Kasumi-1 (cell line): ENCODE data around the gene ZNF578.
"Not testable (repeated sequence)": the region's sequence is repeated elsewhere in the genome, so short reads cannot be mapped to it uniquely, and the experiment has no call there.

Experiments
- DNase-seq, 2 experiments: peaks; one replicate each; lab custom pipeline; 2025; lab: John Stamatoyannopoulos, UW

ZNF578 gene

DNA sequence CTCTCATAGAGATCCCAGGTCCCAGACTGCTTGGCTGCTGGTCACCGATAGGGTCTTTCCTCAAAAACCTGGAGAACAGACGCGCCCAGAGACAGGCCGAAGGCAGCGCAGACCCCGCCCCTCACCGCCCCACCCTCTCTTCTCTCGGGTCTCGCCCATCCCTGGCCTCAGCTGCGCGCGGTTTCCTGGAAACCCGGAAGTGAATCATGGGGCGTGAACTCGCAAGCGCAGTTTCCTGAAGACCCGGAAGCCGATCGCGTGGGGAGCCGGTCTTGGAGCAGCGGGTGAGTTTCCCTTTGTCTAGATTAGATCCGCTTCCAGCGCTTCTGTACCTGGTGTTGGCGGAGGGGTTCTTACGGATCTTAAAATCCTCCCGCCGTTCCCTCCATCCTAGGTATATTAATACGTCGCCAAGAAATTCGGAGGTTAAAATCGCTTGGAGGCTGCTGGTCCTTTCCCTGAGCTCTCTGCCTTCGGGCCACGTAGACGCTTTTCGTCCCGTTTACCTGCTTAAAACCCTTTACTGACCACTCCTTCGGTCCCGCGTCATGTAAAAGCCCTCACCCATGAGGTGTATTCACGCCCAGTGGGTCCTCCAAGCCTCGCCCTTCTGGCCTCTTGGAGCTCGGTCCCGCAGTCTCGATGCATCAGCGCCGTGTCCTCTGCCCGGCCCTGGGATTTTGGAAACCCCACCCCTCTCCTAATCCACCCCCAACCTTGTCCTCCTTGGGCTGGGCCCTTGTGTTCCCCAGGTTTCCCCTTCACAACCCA, at the start of gene ZNF578:
ZNF578 (plus strand) TSS at position 230 of the 771 bp plus-strand sequence. CDS start 48,293 bp downstream, outside the sequence.
- no peak for DNase-seq

DNA sequence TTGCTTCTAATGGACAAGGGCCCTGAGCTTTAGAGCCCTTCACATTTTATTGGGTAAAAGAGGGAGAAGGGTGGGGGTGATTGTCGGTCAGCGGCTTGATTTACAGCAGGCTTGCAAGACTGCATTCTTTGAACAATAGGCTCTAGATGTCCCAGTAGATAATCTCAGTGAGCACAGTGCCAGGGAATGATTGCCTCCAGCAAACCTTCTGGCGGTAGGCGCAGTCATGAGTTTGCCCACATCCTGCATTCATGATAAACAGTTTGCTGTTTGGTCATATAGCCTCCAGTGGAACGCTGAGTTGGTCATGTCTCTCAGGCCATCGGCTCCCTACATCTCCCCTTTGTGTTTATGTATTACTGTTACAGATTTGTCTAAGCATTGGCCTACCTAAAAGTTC, 43.1 kb upstream of the ZNF578 start:
- DNase-seq: no peak

DNA sequence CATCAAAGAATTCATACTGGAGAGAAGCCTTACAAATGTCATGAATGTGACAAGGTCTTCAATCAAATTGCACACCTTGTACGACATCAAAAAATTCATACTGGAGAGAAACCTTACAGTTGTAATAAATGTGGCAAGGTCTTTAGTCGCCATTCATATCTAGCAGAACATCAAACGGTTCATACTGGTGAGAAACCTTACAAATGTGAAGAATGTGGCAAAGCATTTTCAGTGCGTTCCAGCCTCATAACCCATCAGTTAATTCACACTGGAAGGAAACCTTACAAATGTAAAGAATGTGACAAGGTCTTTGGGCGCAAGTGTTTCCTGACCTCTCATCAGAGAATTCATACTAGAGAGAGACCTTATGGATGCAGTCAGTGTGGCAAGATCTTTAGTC, 37.6 kb upstream of the ZNF578 start:
- no peak for DNase-seq

DNA sequence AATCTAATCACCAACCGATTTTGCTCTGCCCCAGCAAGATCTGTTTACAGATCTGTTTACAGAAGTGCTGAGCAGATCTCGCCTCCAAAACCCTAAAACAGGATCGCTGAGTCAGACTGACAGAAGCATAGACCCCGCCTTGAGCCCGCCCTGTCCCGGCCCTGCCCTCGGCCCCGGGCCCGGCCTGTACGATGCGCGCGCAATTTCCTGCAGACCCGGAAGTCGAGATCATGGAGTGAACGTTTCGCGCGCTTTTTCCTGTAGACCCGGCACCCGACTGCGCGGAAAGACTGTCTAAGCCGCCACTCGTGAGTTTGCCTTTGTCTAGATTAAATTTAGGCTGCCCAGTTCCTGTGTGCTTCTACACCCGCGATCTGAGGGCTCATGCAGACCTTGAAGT, 24.4 kb upstream of the ZNF578 start, which contains the start of gene ZNF534:
ZNF534 (plus strand) TSS at position 212 of the 400 bp plus-strand sequence. CDS start 2,327 bp downstream, outside the sequence.
- DNase-seq: no peak

DNA sequence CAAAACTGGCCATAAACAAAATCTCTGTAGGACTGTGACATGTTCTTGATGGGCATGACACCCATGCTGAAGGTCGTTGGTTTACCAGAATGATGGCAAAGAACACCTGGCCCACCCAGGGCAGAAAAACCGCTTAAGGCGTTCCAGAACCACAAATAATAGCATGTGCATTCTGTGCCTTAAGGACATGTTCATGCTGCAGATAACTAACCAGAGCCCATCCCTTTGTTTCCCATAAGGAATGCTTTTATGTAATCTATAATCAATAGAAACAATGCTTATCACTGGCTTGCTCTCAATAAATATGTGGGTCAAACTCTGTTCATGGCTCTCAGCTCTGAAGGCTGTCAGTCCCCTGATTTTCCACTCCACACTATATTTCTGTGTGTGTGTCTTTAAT, 11.2 kb upstream of the ZNF578 start:
- no peak for DNase-seq

DNA sequence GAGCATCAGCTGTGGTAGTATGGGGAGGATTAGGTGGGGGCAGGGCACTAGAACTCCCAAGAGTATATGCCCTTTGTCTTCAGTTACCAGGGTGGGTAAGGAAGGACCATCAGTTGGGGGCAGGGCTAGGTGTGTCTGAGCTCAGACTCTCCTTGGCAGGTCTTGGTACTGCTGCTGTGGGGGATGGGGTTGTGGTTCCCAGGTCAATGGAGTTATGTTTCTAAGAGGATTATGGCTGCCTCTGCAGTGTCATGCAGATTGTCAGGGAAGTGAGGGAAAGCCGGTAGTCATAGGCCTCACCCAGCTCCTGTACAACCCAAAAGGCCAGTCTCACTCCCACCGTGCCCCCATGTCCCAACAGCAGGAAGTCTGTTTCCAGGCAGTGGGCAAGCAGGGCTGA, 8.8 kb upstream of the ZNF578 start:
- no peak for DNase-seq

DNA sequence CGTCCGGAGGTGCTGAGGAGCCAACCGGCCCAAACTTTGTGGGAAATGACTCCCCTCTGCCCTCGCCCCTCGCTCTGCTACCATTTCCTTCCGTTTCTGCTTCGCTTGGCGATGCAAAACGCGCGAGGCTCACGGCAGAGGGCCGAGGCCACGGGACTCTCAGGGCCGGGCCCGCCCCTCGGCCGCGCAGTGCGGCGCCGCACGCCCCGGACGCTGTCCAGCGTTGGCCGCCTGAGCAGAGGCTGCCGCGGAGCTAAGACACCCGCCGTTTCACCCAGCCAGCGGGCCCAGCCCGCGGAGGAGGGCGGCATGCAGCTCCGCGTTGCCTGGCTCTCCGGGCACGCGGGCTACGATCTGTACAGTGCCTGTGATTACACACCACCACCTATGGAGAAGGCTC, 2.1 kb upstream of the ZNF578 start:
- no peak for DNase-seq

DNA sequence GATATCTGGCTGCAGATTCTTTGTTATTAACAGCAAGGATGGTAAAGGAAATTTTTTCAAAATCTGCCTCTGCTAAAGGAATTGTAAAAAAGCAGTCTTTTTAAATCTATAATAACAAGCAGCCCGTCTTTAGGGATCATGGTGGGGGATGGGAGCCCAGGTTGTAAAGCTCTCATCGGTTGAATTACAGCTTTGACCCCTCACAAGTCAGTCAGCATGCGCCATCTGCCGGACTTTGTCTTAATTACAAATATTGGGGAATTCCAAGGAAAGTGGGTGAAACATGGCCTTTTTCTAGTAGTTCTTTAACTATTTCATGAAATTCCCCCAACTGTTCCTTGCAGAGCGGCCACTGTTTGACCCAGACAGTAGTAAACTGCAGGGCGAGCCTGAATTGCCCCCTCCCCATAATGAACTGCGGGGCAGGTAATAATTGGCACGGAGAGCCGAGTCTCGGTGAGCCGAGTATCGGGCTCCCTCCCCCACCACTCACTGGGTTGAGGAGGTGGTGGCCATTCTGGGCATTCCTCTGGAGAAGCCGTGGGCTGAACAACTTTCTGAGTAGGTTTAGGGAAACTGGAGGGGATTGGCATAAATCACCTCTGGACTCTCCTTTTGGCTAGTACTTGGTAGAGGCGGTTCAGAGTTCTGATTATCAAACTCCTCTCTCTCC, 11.6 kb downstream of the ZNF578 start:
- no peak for DNase-seq

DNA sequence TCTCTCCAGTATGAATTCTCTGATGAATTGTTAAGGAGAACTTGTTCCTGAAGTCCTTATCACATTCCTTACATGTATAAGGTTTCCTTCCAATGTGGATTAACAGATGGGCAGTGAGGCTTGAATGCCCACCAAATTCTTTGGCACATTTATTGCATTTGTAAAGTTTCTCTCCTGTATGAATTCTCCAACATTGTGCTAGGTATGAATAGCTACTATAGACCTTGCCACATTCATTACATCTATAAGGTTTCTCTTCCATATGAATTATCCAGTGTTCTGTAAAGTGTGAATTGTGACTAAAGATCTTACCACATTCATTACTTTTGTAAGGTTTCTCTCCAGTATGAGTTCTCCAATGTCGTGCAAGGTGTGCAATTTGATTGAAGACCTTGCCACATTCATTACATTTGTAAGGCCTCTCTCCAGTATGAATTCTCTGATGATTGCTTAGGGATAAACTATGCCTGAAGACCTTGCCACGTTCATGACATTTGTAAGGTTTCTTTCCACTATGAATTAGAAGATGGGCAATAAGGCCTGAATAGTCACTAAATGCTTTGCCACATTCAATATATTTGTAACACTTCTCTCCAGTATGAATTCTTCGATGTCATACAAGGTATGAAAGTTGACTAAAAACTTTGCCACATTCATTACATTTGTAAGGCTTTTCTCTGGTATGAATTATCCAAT, 20.4 kb downstream of the ZNF578 start:
- no peak for DNase-seq

DNA sequence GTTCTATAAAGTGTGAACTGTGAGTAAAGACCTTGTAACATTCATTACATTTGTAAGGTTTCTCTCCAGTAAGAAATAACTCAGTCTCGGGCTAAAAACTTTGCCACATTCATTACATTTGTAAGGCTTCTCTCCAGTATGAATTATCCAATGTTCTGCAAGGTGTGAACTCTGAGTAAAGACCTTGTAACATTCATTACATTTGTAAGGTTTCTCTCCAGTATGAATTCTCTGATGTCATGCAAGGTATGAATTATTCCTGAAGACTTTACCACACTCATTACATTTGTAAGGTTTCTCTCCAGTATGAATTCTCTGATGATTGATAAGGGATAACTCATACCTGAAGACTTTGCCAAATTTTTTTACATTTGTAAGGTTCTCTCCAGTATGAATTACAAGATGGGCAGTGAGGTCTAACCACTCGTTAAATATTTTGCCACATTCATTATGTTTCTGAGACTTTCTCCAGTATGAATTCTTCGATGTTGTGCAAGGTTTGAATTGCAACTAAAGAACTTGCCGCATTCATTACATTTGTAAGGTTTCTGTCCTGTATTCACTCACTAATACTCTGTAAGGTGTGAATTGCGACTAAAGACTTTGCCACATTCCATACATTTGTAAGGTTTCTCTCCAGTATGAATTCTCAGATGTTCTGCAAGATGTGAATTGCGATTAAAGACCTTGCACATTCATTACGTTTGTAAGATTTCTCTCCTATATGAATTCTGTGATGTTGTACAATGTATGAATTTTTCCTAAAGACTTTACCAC, 21.2 kb downstream of the ZNF578 start:
- no peak for DNase-seq

DNA sequence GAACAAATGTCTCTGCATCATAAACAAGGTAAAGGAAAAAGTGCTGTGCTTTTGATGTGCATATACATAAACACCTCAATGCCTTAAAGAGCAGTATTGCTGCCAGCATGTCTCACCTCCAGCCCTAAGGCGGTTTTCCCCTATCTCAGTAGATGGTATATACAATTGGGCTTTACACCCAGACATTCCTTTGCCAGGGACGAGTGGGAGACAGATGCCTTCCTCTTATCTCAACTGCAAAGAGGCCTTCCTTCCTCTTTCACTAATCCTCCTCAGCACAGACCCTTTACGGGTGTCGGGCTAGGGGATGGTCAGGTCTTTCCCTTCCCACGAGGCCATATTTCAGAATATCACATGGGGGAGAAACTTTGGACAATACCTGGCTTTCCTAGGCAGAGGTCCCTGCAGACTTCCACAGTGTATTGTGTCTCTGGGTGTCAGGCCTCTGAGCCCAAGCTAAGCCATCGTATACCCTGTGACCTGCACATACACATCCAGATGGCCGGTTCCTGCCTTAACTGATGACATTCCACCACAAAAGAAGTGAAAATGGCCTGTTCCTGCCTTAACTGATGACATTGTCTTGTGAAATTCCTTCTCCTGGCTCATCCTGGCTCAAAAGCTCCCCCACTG, 30.9 kb downstream of the ZNF578 start:
- DNase-seq: not testable (repeated sequence)

DNA sequence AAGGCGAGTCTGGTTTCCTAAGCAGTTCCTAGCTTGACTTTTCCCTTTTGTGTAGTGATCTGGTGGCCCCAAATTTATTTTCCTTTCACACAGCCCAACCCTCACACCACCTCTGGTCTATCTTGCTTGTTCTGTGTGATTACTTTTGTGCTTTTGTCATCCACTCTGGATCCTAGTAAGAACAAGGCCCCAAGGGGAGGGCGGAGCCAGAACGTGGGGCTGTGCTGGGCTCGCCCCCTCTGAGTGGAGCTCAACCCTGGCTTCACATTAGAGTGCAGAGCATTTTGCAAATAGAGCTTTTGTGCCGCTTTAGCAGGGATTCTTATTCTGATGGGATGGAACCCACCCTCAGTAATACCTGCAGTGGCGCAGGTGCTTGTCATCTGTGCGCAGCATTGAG, 31.7 kb downstream of the ZNF578 start:
- DNase-seq: not testable (repeated sequence)

DNA sequence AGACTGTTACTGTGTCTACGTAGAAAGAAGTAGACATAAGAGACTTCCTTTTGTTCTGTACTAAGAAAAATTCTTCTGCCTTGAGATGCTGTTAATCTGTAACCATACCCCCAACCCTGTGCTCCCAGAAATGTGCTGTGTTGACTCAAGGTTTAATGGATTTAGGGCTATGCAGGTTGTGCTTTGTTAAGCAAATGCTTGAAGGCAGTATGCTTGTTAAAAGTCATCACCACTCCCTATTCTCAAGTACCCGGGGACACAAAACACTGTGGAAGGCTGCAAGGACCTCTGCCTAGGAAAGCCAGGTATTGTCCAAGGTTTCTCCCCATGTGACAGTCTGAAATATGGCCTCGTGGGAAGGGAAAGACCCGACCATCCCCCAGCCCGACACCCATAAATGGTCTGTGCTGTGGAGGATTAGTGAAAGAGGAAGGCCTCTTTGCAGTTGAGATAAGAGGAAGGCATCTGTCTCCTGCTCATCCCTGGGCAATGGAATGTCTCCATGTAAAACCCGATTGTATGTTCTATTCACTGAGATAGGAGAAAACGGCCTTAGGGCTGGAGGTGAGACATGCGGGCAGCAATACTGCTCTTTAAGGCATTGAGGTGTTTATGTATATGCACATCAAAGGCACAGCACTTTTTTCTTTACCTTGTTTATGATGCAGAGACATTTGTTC, 32.3 kb downstream of the ZNF578 start:
- DNase-seq: not testable (repeated sequence)

DNA sequence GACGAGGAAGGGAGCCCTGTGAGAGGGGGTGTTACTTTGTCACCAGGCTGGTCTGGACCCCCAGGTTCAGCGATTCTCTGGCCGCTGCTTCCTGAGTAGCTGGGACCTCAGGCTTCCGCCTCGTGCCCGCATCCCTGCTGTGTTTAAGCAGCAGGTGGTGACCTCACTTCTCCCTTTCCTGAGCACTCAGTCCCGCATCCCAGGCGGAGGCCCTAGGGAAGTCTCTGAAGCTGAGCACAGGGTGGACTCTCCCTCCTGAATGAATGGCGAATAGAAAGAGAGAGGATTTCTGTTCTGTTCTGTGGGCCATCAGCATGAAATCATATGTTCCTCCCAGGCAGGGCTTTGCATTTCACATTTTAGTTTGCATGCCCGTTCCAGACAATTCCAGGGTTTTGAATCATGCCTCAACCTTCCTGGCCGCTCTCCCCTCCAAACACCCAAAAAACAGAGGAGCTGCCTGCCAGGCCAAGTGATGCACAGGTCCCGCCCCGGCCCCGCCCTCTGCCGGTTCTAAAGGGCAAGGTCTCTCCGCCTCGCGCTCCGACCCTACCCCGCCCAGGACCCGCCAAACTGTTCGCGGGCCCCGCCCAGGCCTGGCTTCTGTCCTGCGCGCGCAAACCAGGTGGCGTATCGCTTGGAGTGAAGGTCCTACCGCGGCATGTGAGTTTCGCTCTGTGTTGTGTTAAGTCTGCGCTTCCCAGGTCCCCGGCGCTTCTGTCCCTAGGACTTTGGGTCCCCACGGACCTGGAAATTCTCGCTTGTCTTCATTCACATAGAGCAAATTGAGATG, 39.0 kb downstream of the ZNF578 start:
- DNase-seq: no peak

DNA sequence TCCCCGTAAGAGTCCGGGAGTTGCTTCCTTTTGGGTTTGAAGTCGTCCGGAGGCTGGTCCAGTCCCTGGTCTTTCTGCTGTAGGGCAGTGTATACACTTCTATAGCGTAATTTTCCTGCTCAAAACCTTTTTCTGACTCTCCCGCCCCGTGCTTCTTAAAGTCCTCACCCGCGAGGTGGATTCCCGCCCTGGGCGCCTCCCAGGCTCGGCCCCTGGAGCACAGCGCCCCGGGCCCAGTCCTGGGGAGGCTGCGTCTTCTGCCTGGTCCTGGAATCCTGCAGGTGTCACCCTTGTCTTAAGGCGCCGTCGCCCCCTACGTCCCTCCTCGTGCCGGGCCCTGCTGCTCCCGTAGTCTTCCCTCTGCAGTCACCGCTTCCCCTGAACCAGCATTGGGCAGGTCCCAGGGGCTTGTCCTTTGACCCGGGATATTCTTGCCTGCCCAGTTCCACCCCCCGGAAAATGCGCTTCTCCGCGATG, 39.7 kb downstream of the ZNF578 start:
- DNase-seq: no peak

DNA sequence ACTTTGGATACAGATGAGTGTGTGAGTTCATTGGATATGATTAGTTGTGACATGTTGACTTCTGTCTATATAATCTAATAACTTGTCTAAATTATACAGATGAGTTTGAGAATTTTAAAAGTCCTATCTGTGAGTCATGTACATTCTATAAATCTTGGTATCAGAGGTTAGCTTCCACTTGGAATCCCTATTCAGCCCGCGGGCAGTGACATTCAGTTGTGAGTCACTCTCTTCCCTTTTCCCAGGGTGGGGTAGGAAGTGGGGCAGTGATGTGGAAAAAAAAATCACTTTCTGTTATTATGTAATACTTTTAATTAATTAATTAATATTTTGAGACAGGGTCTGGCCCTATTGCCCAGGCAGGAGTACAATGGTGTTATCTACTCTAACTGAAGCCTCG, 41.2 kb downstream of the ZNF578 start:
- no peak for DNase-seq

DNA sequence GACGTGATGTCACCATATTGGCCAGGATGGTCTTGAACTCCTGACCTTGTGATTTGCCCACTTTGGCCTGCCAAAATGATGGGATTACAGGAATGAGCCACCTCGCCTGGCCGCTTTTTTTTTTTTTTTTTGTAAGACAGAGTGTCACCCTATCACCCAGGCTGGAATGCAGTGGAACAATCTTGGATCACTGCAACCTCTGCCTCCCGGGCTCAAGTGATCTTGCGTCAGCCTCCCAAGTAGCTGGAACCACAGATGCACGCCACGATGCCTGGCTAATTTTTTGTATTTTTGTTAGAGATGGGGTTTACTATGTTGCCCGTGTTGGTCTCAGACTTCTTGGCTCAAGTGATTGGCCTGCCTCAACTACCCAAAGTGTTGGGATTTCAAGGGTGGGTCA, 45.2 kb downstream of the ZNF578 start:
- no peak for DNase-seq

DNA sequence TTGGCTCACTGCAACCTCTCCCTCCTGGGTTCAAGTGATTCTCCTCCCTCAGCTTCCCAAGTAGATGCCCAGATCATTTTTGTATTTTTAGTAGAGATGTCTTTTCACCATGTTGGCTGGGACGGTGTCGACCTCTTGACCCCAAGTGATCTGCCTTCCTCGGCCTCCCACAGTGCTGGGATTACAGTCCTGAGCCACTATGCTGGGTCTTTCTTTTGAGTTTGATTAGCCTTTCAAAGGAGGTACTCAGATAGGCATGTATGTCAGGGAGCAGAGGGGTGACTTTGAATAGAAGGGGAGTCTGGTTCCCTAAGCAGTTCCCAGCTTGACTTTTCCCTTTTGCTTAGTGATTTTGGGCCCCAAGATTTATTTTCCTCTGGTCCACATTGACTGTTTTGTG, 47.1 kb downstream of the ZNF578 start:
- not testable (repeated sequence) for DNase-seq

DNA sequence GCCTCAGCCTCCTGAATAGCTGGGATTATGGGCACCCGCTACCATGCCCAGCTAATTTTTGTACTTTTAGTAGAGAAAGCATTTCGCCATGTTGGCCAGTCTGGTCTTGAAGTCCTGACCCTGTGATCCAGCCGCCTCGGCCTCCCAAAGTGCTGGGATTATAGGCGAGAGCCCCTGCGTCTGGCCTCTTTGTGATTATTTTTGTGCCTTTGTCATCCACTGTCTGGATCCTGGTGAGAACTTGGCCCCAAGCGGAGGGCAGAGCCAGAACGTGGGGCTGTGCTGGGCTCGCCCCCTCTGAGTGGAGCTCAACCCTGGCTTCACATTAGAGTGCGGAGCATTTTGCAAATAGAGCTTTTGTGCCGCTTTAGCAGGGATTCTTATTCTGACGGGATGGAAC, 47.6 kb downstream of the ZNF578 start:
- DNase-seq: not testable (repeated sequence)

DNA sequence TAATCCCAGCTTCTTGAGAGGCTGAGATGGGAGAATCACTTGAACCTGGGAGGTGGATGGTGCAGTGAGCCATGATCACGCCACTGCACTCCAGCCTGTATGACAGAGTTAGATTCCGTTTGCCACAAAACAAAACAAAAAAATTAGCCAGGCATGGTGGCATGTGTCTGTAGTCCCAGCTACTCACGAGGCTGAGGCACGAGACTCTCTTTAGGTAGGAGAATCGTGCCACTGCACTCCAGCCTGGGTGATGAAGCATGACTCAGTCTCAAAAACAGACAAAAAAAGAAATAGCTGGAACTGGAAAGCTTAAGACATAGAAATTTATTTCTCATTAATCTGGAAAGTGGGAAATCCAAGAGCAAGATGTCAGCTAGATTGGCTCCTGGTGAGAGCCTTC, 53.9 kb downstream of the ZNF578 start:
- no peak for DNase-seq
